Epidermal melanocyte (primary cell): ENCODE data around the gene SV2C.
"Not testable (repeated sequence)": the region's sequence is repeated elsewhere in the genome, so short reads cannot be mapped to it uniquely, and the experiment has no call there.

ENCODE experiments used
- DNase-seq: peaks from one replicate; pipeline ENCODE4 v3.0.0; 2011; ENCODE audit warnings: low spot score; ENCODE audit not compliant: insufficient read length

The SV2C gene

GRCh38 chr5:76336253-76336809 lies 253.1 kb downstream of the SV2C start:
- DNase-seq = not testable (repeated sequence)

- peak; percentile 43 for DNase-seq
These were observed 254.8 kb downstream of the SV2C start for GRCh38 chr5:76337953-76338451.

GRCh38 chr5:76339919-76340318 lies 256.7 kb downstream of the SV2C start:
- no peak for DNase-seq

- DNase-seq = no peak
These were observed 258.6 kb downstream of the SV2C start for GRCh38 chr5:76341651-76342334.

- DNase-seq = no peak
These were observed 259.3 kb downstream of the SV2C start for GRCh38 chr5:76342474-76342873.

- no peak for DNase-seq
These were observed 262.4 kb downstream of the SV2C start for GRCh38 chr5:76345582-76345981.

- DNase-seq = no peak
These were observed 268.0 kb downstream of the SV2C start for GRCh38 chr5:76351176-76351575.

GRCh38 chr5:76351577-76351976 lies 268.4 kb downstream of the SV2C start:
- no peak for DNase-seq

GRCh38 chr5:76356887-76357286 lies 273.7 kb downstream of the SV2C start:
- no peak for DNase-seq

GRCh38 chr5:76363352-76364225 lies 280.4 kb downstream of the SV2C start:
- no peak for DNase-seq

GRCh38 chr5:76364226-76364589 lies 281.0 kb downstream of the SV2C start:
- DNase-seq = no peak

GRCh38 chr5:76365561-76365960 lies 282.4 kb downstream of the SV2C start:
- no peak for DNase-seq

GRCh38 chr5:76366596-76366995 lies 283.4 kb downstream of the SV2C start:
- DNase-seq = no peak

GRCh38 chr5:76367623-76368371 lies 284.6 kb downstream of the SV2C start:
- no peak for DNase-seq

GRCh38 chr5:76368941-76369340 lies 285.8 kb downstream of the SV2C start:
- no peak for DNase-seq

- not testable (repeated sequence) for DNase-seq
These were observed 286.5 kb downstream of the SV2C start for GRCh38 chr5:76369668-76370067.

GRCh38 chr5:76371960-76372322 lies 288.8 kb downstream of the SV2C start:
- no peak for DNase-seq

GRCh38 chr5:76372323-76373054 lies 289.3 kb downstream of the SV2C start:
- no peak for DNase-seq

- no peak for DNase-seq
These were observed 293.1 kb downstream of the SV2C start for GRCh38 chr5:76376148-76376865.

- no peak for DNase-seq
These were observed 293.7 kb downstream of the SV2C start for GRCh38 chr5:76376866-76377230.
